SK-N-SH treated with all-trans-retinoic acid at 6 μM for 48 hours (cell line): ENCODE data around the gene LRMDA.

ENCODE experiments used
- ATAC-seq: fragments of 200-7000 bp; cut with Tn5 transposase; 3 replicates; pipeline ENCODE4 v1.9.1; 2020; ENCODE audit warnings: mild to moderate bottlenecking, moderate library complexity
- ARNTL ChIP-seq: fragments of 450-650 bp; formaldehyde crosslinking; IDR thresholded peaks from 2 replicates; pipeline ENCODE4 v1.5.0; 2020; ENCODE audit warnings: low read depth, mild to moderate bottlenecking, moderate library complexity, borderline replicate concordance
- BACH2 ChIP-seq: fragments of 250-450 bp; sonication (Bioruptor Pico); IDR thresholded peaks from 2 replicates; pipeline ENCODE4 v1.9.0; 2021; ENCODE audit warnings: mild to moderate bottlenecking, borderline replicate concordance
- CSDC2 ChIP-seq: fragments of 250-450 bp; sonication (Bioruptor Pico); IDR thresholded peaks from 2 replicates; pipeline ENCODE4 v1.5.0; 2020; ENCODE audit warnings: mild to moderate bottlenecking, moderate library complexity
- CSRNP3 ChIP-seq: fragments of 250-450 bp; sonication (Bioruptor Pico); IDR thresholded peaks from 2 replicates; pipeline ENCODE4 v1.5.1; 2021; ENCODE audit warnings: mild to moderate bottlenecking, moderate library complexity
- ESRRG ChIP-seq: fragments of 250-450 bp; sonication (Bioruptor Pico); IDR thresholded peaks from 2 replicates; pipeline ENCODE4 v1.6.1; 2021; ENCODE audit warnings: mild to moderate bottlenecking
- GLIS3 ChIP-seq: fragments of 250-450 bp; sonication (Bioruptor Pico); IDR thresholded peaks from 2 replicates; pipeline ENCODE4 v1.5.0; 2020; ENCODE audit warnings: mild to moderate bottlenecking, moderate library complexity
- ISL1 ChIP-seq: fragments of 250-450 bp; sonication (Bioruptor Pico); IDR thresholded peaks from 2 replicates; pipeline ENCODE4 v2.1.2; 2022; ENCODE audit warnings: mild to moderate bottlenecking, moderate library complexity
- OSR1 ChIP-seq: fragments of 250-450 bp; sonication (Bioruptor Pico); IDR thresholded peaks from 2 replicates; pipeline ENCODE4 v1.8.0; 2022; ENCODE audit warnings: moderate library complexity, mild to moderate bottlenecking, inconsistent platforms
- PPARA ChIP-seq: fragments of 250-450 bp; sonication (Bioruptor Pico); IDR thresholded peaks from 2 replicates; pipeline ENCODE4 v1.5.0; 2020; ENCODE audit warnings: mild to moderate bottlenecking, borderline replicate concordance
- RARB ChIP-seq: fragments of 250-450 bp; sonication (Bioruptor Pico); IDR thresholded peaks from 2 replicates; pipeline ENCODE4 v1.8.0; 2021; ENCODE audit warnings: mild to moderate bottlenecking, moderate library complexity
- SNAI2 ChIP-seq: fragments of 250-450 bp; sonication (Bioruptor Pico); IDR thresholded peaks from 2 replicates; pipeline ENCODE4 v1.5.0; 2020; ENCODE audit warnings: mild to moderate bottlenecking, moderate library complexity
- TCF4 ChIP-seq: fragments of 250-450 bp; sonication (Bioruptor Pico); IDR thresholded peaks from 2 replicates; pipeline ENCODE4 v1.8.0; 2021; ENCODE audit warnings: mild to moderate bottlenecking, moderate library complexity, borderline replicate concordance
- TOX ChIP-seq: fragments of 250-450 bp; sonication (Bioruptor Pico); IDR thresholded peaks from 2 replicates; pipeline ENCODE4 v1.8.0; 2021; ENCODE audit warnings: mild to moderate bottlenecking, moderate library complexity, borderline replicate concordance
- ZC3H10 ChIP-seq: fragments of 250-450 bp; sonication (Bioruptor Pico); IDR thresholded peaks from 2 replicates; pipeline ENCODE4 v1.5.1; 2021; ENCODE audit warnings: mild to moderate bottlenecking, moderate library complexity
- ZFP3 ChIP-seq: fragments of 250-450 bp; sonication (Bioruptor Pico); IDR thresholded peaks from 2 replicates; pipeline ENCODE4 v1.5.0; 2020; ENCODE audit warnings: mild to moderate bottlenecking, moderate library complexity
- ZFP30 ChIP-seq: fragments of 450-650 bp; formaldehyde crosslinking; IDR thresholded peaks from 2 replicates; pipeline ENCODE4 v1.5.0; 2022; ENCODE audit warnings: mild to moderate bottlenecking, moderate library complexity
- ZNF565 ChIP-seq: fragments of 450-650 bp; formaldehyde crosslinking; conservative IDR thresholded peaks from 2 replicates; pipeline ENCODE4 v1.5.0; 2020; ENCODE audit warnings: low read depth, mild to moderate bottlenecking, moderate library complexity
- ZNF70 ChIP-seq: fragments of 450-650 bp; formaldehyde crosslinking; IDR thresholded peaks from 2 replicates; pipeline ENCODE4 v1.5.0; 2020; ENCODE audit warnings: mild to moderate bottlenecking, moderate library complexity
- ZNF8 ChIP-seq: fragments of 450-650 bp; formaldehyde crosslinking; IDR thresholded peaks from 2 replicates; pipeline ENCODE4 v1.5.0; 2020; ENCODE audit warnings: mild to moderate bottlenecking, moderate library complexity
- TF ChIP-seq, protein P1 (sequence below): fragments of 250-450 bp; sonication (Bioruptor Pico); IDR thresholded peaks from 2 replicates; pipeline ENCODE4 v1.5.1; 2020; ENCODE audit warnings: low read depth, mild to moderate bottlenecking, moderate library complexity
- TF ChIP-seq, protein P2 (sequence below): fragments of 250-450 bp; sonication (Bioruptor Pico); IDR thresholded peaks from 2 replicates; pipeline ENCODE4 v1.5.0; 2020; ENCODE audit warnings: mild to moderate bottlenecking, moderate library complexity
- TF ChIP-seq, protein P3 (sequence below): fragments of 250-450 bp; sonication (Bioruptor Pico); IDR thresholded peaks from 2 replicates; pipeline ENCODE4 v1.8.0; 2020; ENCODE audit warnings: mild to moderate bottlenecking, moderate library complexity, borderline replicate concordance

The LRMDA gene

DNA sequence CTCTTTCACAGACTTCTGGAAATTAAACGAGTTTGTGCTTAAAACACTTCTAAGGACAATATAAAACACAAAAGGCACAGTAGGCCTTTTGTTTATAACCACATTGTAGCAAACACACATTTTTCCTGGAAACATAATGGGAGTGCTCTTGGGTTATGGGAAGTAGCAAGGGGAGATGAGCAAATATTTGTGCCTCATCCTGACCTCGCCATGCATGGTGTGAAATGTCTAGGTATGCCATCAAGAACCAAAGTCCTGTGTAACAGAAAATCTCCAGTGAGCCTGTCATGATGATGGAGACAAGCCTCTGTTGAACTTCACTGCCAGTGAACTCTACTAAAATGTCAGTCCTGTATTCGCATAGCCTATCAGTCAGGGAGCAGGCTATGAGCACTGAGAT is 1029.6 kb downstream of the LRMDA start:
- ATAC-seq = no peak

GRCh38 chr10:76463111-76463510 is 1031.7 kb downstream of the LRMDA start:
- TF ChIP-seq, protein P1, sequence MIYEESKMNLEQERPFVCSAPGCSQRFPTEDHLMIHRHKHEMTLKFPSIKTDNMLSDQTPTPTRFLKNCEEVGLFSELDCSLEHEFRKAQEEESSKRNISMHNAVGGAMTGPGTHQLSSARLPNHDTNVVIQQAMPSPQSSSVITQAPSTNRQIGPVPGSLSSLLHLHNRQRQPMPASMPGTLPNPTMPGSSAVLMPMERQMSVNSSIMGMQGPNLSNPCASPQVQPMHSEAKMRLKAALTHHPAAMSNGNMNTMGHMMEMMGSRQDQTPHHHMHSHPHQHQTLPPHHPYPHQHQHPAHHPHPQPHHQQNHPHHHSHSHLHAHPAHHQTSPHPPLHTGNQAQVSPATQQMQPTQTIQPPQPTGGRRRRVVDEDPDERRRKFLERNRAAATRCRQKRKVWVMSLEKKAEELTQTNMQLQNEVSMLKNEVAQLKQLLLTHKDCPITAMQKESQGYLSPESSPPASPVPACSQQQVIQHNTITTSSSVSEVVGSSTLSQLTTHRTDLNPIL = no peak
- TF ChIP-seq TCF4 (CRISPR knock-in tag) = no peak
- TF ChIP-seq ZFP3 (CRISPR knock-in tag) = no peak
- TF ChIP-seq PPARA (CRISPR knock-in tag) = no peak
- TF ChIP-seq SNAI2 (CRISPR knock-in tag) = no peak
- no peak for TF ChIP-seq ZC3H10 (CRISPR knock-in tag)
- TF ChIP-seq, all 23 proteins: peak for 0
- ATAC-seq = no peak

More for the DNA sequence above, 1029.6 kb downstream of the LRMDA start:
- TF ChIP-seq, protein P1 = no peak
- TF ChIP-seq ZNF70 (CRISPR knock-in tag) (no peak), RARB (CRISPR knock-in tag) (no peak), BACH2 (CRISPR knock-in tag) (no peak), ISL1 (no peak), SNAI2 (CRISPR knock-in tag) (no peak), CSRNP3 (no peak), PPARA (CRISPR knock-in tag) (no peak), OSR1 (CRISPR knock-in tag) (no peak), ZFP3 (CRISPR knock-in tag) (no peak), ARNTL (no peak), TOX (CRISPR knock-in tag) (no peak), ZFP30 (CRISPR knock-in tag) (no peak), CSDC2 (CRISPR knock-in tag) (no peak), ZNF565 (CRISPR knock-in tag) (no peak), ZNF8 (no peak)
- TF ChIP-seq, protein P2, sequence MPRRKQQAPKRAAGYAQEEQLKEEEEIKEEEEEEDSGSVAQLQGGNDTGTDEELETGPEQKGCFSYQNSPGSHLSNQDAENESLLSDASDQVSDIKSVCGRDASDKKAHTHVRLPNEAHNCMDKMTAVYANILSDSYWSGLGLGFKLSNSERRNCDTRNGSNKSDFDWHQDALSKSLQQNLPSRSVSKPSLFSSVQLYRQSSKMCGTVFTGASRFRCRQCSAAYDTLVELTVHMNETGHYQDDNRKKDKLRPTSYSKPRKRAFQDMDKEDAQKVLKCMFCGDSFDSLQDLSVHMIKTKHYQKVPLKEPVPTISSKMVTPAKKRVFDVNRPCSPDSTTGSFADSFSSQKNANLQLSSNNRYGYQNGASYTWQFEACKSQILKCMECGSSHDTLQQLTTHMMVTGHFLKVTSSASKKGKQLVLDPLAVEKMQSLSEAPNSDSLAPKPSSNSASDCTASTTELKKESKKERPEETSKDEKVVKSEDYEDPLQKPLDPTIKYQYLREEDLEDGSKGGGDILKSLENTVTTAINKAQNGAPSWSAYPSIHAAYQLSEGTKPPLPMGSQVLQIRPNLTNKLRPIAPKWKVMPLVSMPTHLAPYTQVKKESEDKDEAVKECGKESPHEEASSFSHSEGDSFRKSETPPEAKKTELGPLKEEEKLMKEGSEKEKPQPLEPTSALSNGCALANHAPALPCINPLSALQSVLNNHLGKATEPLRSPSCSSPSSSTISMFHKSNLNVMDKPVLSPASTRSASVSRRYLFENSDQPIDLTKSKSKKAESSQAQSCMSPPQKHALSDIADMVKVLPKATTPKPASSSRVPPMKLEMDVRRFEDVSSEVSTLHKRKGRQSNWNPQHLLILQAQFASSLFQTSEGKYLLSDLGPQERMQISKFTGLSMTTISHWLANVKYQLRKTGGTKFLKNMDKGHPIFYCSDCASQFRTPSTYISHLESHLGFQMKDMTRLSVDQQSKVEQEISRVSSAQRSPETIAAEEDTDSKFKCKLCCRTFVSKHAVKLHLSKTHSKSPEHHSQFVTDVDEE (CRISPR knock-in tag) = no peak
- TF ChIP-seq, protein P3, sequence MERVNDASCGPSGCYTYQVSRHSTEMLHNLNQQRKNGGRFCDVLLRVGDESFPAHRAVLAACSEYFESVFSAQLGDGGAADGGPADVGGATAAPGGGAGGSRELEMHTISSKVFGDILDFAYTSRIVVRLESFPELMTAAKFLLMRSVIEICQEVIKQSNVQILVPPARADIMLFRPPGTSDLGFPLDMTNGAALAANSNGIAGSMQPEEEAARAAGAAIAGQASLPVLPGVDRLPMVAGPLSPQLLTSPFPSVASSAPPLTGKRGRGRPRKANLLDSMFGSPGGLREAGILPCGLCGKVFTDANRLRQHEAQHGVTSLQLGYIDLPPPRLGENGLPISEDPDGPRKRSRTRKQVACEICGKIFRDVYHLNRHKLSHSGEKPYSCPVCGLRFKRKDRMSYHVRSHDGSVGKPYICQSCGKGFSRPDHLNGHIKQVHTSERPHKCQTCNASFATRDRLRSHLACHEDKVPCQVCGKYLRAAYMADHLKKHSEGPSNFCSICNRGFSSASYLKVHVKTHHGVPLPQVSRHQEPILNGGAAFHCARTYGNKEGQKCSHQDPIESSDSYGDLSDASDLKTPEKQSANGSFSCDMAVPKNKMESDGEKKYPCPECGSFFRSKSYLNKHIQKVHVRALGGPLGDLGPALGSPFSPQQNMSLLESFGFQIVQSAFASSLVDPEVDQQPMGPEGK (CRISPR knock-in tag) = no peak

- TF ChIP-seq ESRRG (CRISPR knock-in tag) (no peak), TOX (CRISPR knock-in tag) (no peak), CSDC2 (CRISPR knock-in tag) (no peak), GLIS3 (CRISPR knock-in tag) (no peak), ZC3H10 (CRISPR knock-in tag) (no peak), ZNF8 (no peak), ZNF70 (CRISPR knock-in tag) (no peak), ZNF565 (CRISPR knock-in tag) (no peak), TCF4 (CRISPR knock-in tag) (no peak)
- TF ChIP-seq, protein P1 = no peak
- TF ChIP-seq, protein P3 (CRISPR knock-in tag) = no peak
- TF ChIP-seq, protein P2 (CRISPR knock-in tag) = no peak
- no peak for ATAC-seq
Observed at GRCh38 chr10:76466836-76467503, 1035.5 kb downstream of the LRMDA start.
